ENCODE data around the gene CLIP3. TPM values are rescaled to one million over a fixed set of nuclear protein-coding genes. Genes with fewer than 3 reads are reported as not detected.

The CLIP3 gene
- total and polyA plus RNA-seq, 9 of the 15 experiments (the other 6 are each of a cell fraction or from before 2014, with no cell fraction given): 0.01 to 0.50 (median 0.15) TPM; not detected in 1

GRCh38 chr19:36054119-36054732 is 21.6 kb upstream of the CLIP3 start, which contains the start of gene THAP8 (continued):
- TF ChIP-seq RUNX1 (IDR thresholded peaks at IDR 0.05; ENCODE audit: low read depth) (0 out of 2 replicates have a peak, but pooled peaks have one; percentile 15), ZNF740 (CRISPR knock-in tag; IDR thresholded peaks at IDR 0.05) (peak; percentile 93), ZNF740 (tag; IDR thresholded peaks at IDR 0.05) (peak in 1 of 2 experiments; percentile 75; a peak in 1 of 4 replicates), CREB3 (tag; conservative IDR thresholded peaks at IDR 0.05; ENCODE audit: low read depth) (no peak), RNF2 (IDR thresholded peaks at IDR 0.05) (peak; percentile 16; the same call in 1 of the 2 replicates), ZNF143 (CRISPR knock-in tag; IDR thresholded peaks at IDR 0.05) (no peak), SUPT5H (IDR thresholded peaks at IDR 0.05) (peak; percentile 69), CTCF (IDR thresholded peaks at IDR 0.05 in 2 of 3, conservative IDR thresholded peaks at IDR 0.05 in 1 of 3; ENCODE audit: insufficient read depth in 2 of 3, low read depth in 1 of 3, low read length in 3 of 3) (peak; percentile 34 to 61 (median 61); a peak in 5 of 6 replicates), MLX (CRISPR knock-in tag; conservative IDR thresholded peaks at IDR 0.05) (no peak), RERE (CRISPR knock-in tag; IDR thresholded peaks at IDR 0.05; ENCODE audit: borderline replicate concordance) (no peak), CC2D1A (IDR thresholded peaks at IDR 0.05) (no peak), XRCC3 (IDR thresholded peaks at IDR 0.05) (no peak), MAZ (CRISPR knock-in tag; conservative IDR thresholded peaks at IDR 0.05 in 1 of 2, IDR thresholded peaks at IDR 0.05 in 1 of 2) (peak; percentile 87 to 90), HEY1 (CRISPR knock-in tag; IDR thresholded peaks at IDR 0.05; ENCODE audit: borderline replicate concordance) (no peak), HOXB6 (CRISPR knock-in tag; IDR thresholded peaks at IDR 0.05; ENCODE audit: borderline replicate concordance) (no peak)

All from K562 (cell line).